IMR-90 (cell line): ENCODE data around the gene ANGPT4. TPM values are rescaled to one million over a fixed set of nuclear protein-coding genes. Genes with fewer than 3 reads are reported as not detected.

ENCODE experiments used
- ATAC-seq: fragments of 200-7000 bp; cut with Tn5 transposase; 2 replicates; pipeline ENCODE4 v1.9.1; 2020; ENCODE audit warnings: low read depth, mild to moderate bottlenecking, moderate library complexity
- BruUV-seq: library from RNA; stranded (reverse); fragments of 400-500 nt; replicated peaks from 2 replicates; lab custom pipeline; 2021; lab: Mats Ljungman, UMichigan
- CTCF ChIA-PET: fragments of 300-600 bp; formaldehyde crosslinking; extraction: SDS; loops from one replicate; lab custom pipeline; 2021; ENCODE audit warnings: antibody characterized with exemption; lab: Yijun Ruan, JAX
- POLR2A ChIA-PET: fragments of 300-600 bp; sonication (Branson Sonifier 250); formaldehyde crosslinking; loops from one replicate; lab custom pipeline; 2022; ENCODE audit warnings: antibody characterized with exemption; ENCODE audit not compliant: unreplicated experiment; lab: Charles Lee
- DNase-seq: peaks from one replicate; pipeline ENCODE4 v3.0.0; 2013
- H2AFZ ChIP-seq: replicated peaks from 2 replicates; pipeline ENCODE3; 2013; ENCODE audit warnings: low read length, mild to moderate bottlenecking; ENCODE audit not compliant: poor library complexity
- H2AK5ac ChIP-seq: 2 replicates; pipeline ENCODE4 v1.6.1; 2013; ENCODE audit warnings: low read depth, low read length, inconsistent platforms
- H2AK9ac ChIP-seq: replicated peaks from 2 replicates; pipeline ENCODE3; 2013; ENCODE audit warnings: mild to moderate bottlenecking, low read depth, low read length, moderate library complexity; ENCODE audit not compliant: poor library complexity
- H2BK120ac ChIP-seq: 2 replicates; pipeline ENCODE4 v1.6.1; 2013; ENCODE audit warnings: low read depth, low read length, inconsistent platforms
- H2BK15ac ChIP-seq: 3 replicates; pipeline ENCODE4 v1.6.1; 2013; ENCODE audit warnings: low read depth, low read length, inconsistent platforms
- H2BK20ac ChIP-seq: 2 replicates; pipeline ENCODE4 v1.6.1; 2013; ENCODE audit warnings: low read depth, mild to moderate bottlenecking, inconsistent platforms, low read length, moderate library complexity
- H2BK5ac ChIP-seq: 2 replicates; pipeline ENCODE4 v1.6.1; 2013; ENCODE audit warnings: mild to moderate bottlenecking, low read depth, low read length, inconsistent platforms; ENCODE audit not compliant: poor library complexity, severe bottlenecking
- H3K14ac ChIP-seq: replicated peaks from 2 replicates; pipeline ENCODE4 v1.6.1; 2013; ENCODE audit warnings: low read depth, low read length, inconsistent platforms
- H3K18ac ChIP-seq: 2 replicates; pipeline ENCODE4 v1.6.1; 2013; ENCODE audit warnings: low read depth, low read length, control low read depth
- H3K23ac ChIP-seq: 2 replicates; pipeline ENCODE4 v1.6.1; 2013; ENCODE audit warnings: low read depth, low read length, inconsistent platforms
- H3K27ac ChIP-seq: 2 replicates; pipeline ENCODE4 v1.5.1; 2013; ENCODE audit warnings: mild to moderate bottlenecking, control low read depth, low read length; ENCODE audit not compliant: insufficient read depth
- H3K27me3 ChIP-seq: 2 replicates; pipeline ENCODE4 v1.6.1; 2013; ENCODE audit warnings: low read length; ENCODE audit not compliant: control insufficient read depth, insufficient read depth
- H3K36me3 ChIP-seq: 2 replicates; pipeline ENCODE4 v1.6.1; 2013; ENCODE audit warnings: low read length, mixed read lengths; ENCODE audit not compliant: control insufficient read depth, insufficient read depth
- H3K4ac ChIP-seq: 2 replicates; pipeline ENCODE4 v1.6.1; 2013; ENCODE audit warnings: low read depth, low read length, inconsistent platforms
- H3K4me1 ChIP-seq: 2 replicates; pipeline ENCODE4 v1.6.1; 2013; ENCODE audit warnings: low read length, mixed read lengths; ENCODE audit not compliant: control insufficient read depth, insufficient read depth
- H3K4me2 ChIP-seq: 2 replicates; pipeline ENCODE4 v1.6.1; 2013; ENCODE audit warnings: low read depth, mild to moderate bottlenecking, control low read depth, low read length, moderate library complexity
- H3K4me3 ChIP-seq: 2 replicates; pipeline ENCODE4 v1.5.1; 2013; ENCODE audit warnings: low read depth, mild to moderate bottlenecking, control low read depth, low read length, moderate library complexity; ENCODE audit not compliant: insufficient read depth
- H3K56ac ChIP-seq: 2 replicates; pipeline ENCODE4 v1.6.1; 2013; ENCODE audit warnings: low read length, inconsistent platforms; ENCODE audit not compliant: insufficient read depth; ENCODE audit errors: extremely low read depth
- H3K79me1 ChIP-seq, 2 experiments: 2 replicates each; pipeline ENCODE4 v1.6.1; 2013; ENCODE audit warnings: low read length in 2 of 2, inconsistent platforms in 1 of 2, low read depth in 1 of 2
- H3K9ac ChIP-seq: 2 replicates; pipeline ENCODE4 v1.6.1; 2013; ENCODE audit warnings: low read depth, low read length, control low read depth
- H3K9me1 ChIP-seq: 2 replicates; pipeline ENCODE4 v1.6.1; 2013; ENCODE audit warnings: low read length, inconsistent platforms; ENCODE audit not compliant: insufficient read depth
- H3K9me3 ChIP-seq: 2 replicates; pipeline ENCODE4 v1.6.1; 2013; ENCODE audit warnings: low read length; ENCODE audit not compliant: control insufficient read depth, insufficient read depth
- H4K20me1 ChIP-seq: 2 replicates; pipeline ENCODE4 v1.6.1; 2013; ENCODE audit warnings: low read length, inconsistent platforms; ENCODE audit not compliant: insufficient read depth
- H4K5ac ChIP-seq: 2 replicates; pipeline ENCODE4 v1.6.1; 2013; ENCODE audit warnings: mild to moderate bottlenecking, low read depth, low read length, control low read depth
- H4K8ac ChIP-seq, 2 experiments: 2 replicates each; pipeline ENCODE4 v1.6.1; 2013; ENCODE audit warnings: low read depth in 2 of 2, low read length in 2 of 2, control low read depth in 1 of 2, inconsistent platforms in 1 of 2
- H4K91ac ChIP-seq: 2 replicates; pipeline ENCODE4 v1.6.1; 2013; ENCODE audit warnings: low read depth, low read length, inconsistent platforms; ENCODE audit not compliant: insufficient read depth
- BHLHE40 ChIP-seq: fragments of 150-350 bp; IDR thresholded peaks from 2 replicates; pipeline ENCODE4 v1.6.1; 2016; ENCODE audit warnings: mild to moderate bottlenecking, low read depth, low read length
- CEBPB ChIP-seq: IDR thresholded peaks from 2 replicates; pipeline ENCODE4 v1.6.1; 2012; ENCODE audit warnings: low read depth, low read length, improper control_type of control experiment
- CHD1 ChIP-seq: IDR thresholded peaks from 2 replicates; pipeline ENCODE4 v1.6.1; 2012; ENCODE audit warnings: low read depth, low read length, improper control_type of control experiment
- FOS ChIP-seq: fragments of 150-350 bp; IDR thresholded peaks from 2 replicates; pipeline ENCODE4 v1.6.1; 2016; ENCODE audit warnings: low read depth, low read length
- MAFK ChIP-seq: IDR thresholded peaks from 2 replicates; pipeline ENCODE4 v1.6.1; 2012; ENCODE audit warnings: low read depth, low read length, improper control_type of control experiment
- MAZ ChIP-seq: IDR thresholded peaks from 2 replicates; pipeline ENCODE4 v1.6.1; 2012; ENCODE audit warnings: low read depth, mild to moderate bottlenecking, low read length, improper control_type of control experiment, moderate library complexity, borderline replicate concordance
- MXI1 ChIP-seq: IDR thresholded peaks from 2 replicates; pipeline ENCODE4 v1.6.1; 2012; ENCODE audit warnings: low read depth, mild to moderate bottlenecking, low read length, moderate library complexity, borderline replicate concordance
- NFE2L2 ChIP-seq: fragments of 150-350 bp; IDR thresholded peaks from 2 replicates; pipeline ENCODE4 v1.6.1; 2016; ENCODE audit warnings: low read depth, mild to moderate bottlenecking, low read length
- POLR2A ChIP-seq: IDR thresholded peaks from 2 replicates; pipeline ENCODE4 v1.6.1; 2012; ENCODE audit warnings: mild to moderate bottlenecking, low read depth, low read length
- RAD21 ChIP-seq: IDR thresholded peaks from 2 replicates; pipeline ENCODE4 v1.6.1; 2012; ENCODE audit warnings: low read length, improper control_type of control experiment
- RCOR1 ChIP-seq: IDR thresholded peaks from 2 replicates; pipeline ENCODE4 v1.6.1; 2012; ENCODE audit warnings: mild to moderate bottlenecking, low read length, improper control_type of control experiment; ENCODE audit not compliant: insufficient replicate concordance
- RFX5 ChIP-seq: IDR thresholded peaks from 2 replicates; pipeline ENCODE4 v1.8.0; 2012; ENCODE audit warnings: low read depth, mild to moderate bottlenecking, low read length, moderate library complexity
- SMC3 ChIP-seq: fragments of 150-350 bp; IDR thresholded peaks from 2 replicates; pipeline ENCODE4 v1.6.1; 2016; ENCODE audit warnings: low read depth, mild to moderate bottlenecking, antibody characterized with exemption, low read length, moderate library complexity
- WGBS, 2 experiments: methylation state at CpG; one replicate each; pipeline versions ENCODE4 v1.1.5 to v1.1.7; 2013; ENCODE audit warnings: missing lambda C conversion rate in 2 of 2; ENCODE audit not compliant: insufficient read length in 1 of 2; ENCODE audit errors: extremely low coverage in 2 of 2; 5-methylcytosine and 5-hydroxymethylcytosine counted together
- dilution Hi-C: fragments of 300-500 bp; cut with HindIII; formaldehyde crosslinking; loops from one replicate; pipeline ENCODE4 v1.14.3; 2018; ENCODE audit warnings: low sequenced_read_pairs; ENCODE audit not compliant: unreplicated experiment
- in situ Hi-C: fragments of 300-500 bp; cut with MboI; formaldehyde crosslinking; loops from 3 replicates; pipeline ENCODE4 v1.14.3; 2019; ENCODE audit warnings: low sequenced_read_pairs, inconsistent platforms, mixed read lengths
- intact Hi-C: fragments of 100-400 bp; cut with micrococcal nuclease; formaldehyde crosslinking; loops from 2 replicates; pipeline ENCODE4 v1.10.0; 2022
- polyA plus RNA-seq, 3 experiments: library from polyadenylated mRNA; depleted of rRNA; stranded (reverse); fragments of >200 nt; gene quantifications; 2 replicates each; pipeline ENCODE4 v1.2.3, GENCODE V29; 2012; ENCODE audit warnings: low replicate concordance in 1 of 3
- total RNA-seq: library from RNA; depleted of rRNA; stranded (reverse); fragments of >200 nt; gene quantifications from 2 replicates; pipeline ENCODE4 v1.2.3, GENCODE V29; 2012
- TF ChIP-seq, protein P1 (sequence below): conservative IDR thresholded peaks from 2 replicates; pipeline ENCODE4 v1.5.1; 2012; ENCODE audit warnings: mild to moderate bottlenecking, low read depth, low read length, improper control_type of control experiment
- TF ChIP-seq, protein P2 (sequence below): fragments of 150-350 bp; IDR thresholded peaks from 2 replicates; pipeline ENCODE4 v1.6.1; 2017; ENCODE audit warnings: mild to moderate bottlenecking, antibody characterized with exemption, low read length, low read depth
- TF ChIP-seq, protein P3 (sequence below): fragments of 150-350 bp; IDR thresholded peaks from 2 replicates; pipeline ENCODE4 v1.6.1; 2016; ENCODE audit warnings: low read depth, mild to moderate bottlenecking, low read length, moderate library complexity, borderline replicate concordance

ANGPT4 gene
- total and polyA plus RNA-seq, 2 of the 4 experiments (the other 2 are of a cell fraction) = not detected

DNA sequence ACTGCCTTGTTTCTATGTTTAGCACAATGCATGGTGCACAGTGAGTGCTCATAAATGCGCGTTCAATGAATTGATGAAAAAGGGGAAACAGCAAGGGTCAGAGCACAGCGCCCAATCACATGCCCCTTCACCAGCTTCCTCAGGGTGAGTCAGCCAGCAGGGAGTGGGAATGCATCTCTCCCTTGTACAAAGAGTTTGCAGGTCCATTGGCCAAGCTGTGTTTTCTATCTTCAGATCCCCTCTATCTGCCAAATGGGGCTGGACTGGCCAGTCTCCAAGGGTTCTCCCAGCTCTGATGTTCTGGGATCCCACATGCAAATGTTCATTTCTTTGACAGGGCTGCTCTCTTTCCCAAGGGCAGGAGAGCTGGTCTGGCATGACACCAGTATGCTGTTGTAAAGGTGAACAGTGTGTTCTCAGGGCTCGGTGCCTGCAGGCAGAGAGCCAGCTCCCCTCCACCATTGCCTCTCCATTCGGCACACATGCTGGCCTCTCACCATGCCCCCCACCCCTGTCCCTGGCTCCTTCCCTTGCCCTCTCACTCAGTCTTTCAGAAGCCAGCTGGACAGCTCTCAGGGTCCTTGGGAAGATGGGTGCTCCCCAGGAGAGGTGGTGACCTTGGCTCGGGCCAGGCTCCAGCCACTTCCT, 25.0 kb downstream of the ANGPT4 start:
- ChIA-PET POLR2A (no interaction called here), CTCF (no interaction called here)
- dilution Hi-C loops (no loop called here), in situ Hi-C loops (no loop called here), intact Hi-C loops (no loop called here)
- DNase-seq (no peak), ATAC-seq (no peak)
- H3K36me3 ChIP-seq = no peaks in the 10 kb centered on the region
- H3K4me1 ChIP-seq = no peaks in the 10 kb centered on the region
- H3K27me3 ChIP-seq = peaks cover 9% of the 10 kb centered on the region; the same call in 1 of the 2 replicates
- H2BK5ac ChIP-seq = no peak overlapping the region
- no peak overlapping the region for H2BK15ac ChIP-seq
- H4K91ac ChIP-seq = no peak overlapping the region
- no peaks in the 10 kb centered on the region for H3K79me1 ChIP-seq
- no peaks in the 10 kb centered on the region for H3K9me3 ChIP-seq
- no TSS peak for BruUV-seq
- no peak overlapping the region for H3K4ac ChIP-seq
- H3K4me3 ChIP-seq = no peak overlapping the region
- no peak overlapping the region for H2AK5ac ChIP-seq
- no peak overlapping the region for H3K56ac ChIP-seq
- no peak overlapping the region for H2AFZ ChIP-seq
- WGBS, 2 experiments = no CpG with 5 or more reads among the region's 6 CpGs
- no peak overlapping the region for H3K23ac ChIP-seq
- no peak for TF ChIP-seq RFX5
- TF ChIP-seq, protein P1, sequence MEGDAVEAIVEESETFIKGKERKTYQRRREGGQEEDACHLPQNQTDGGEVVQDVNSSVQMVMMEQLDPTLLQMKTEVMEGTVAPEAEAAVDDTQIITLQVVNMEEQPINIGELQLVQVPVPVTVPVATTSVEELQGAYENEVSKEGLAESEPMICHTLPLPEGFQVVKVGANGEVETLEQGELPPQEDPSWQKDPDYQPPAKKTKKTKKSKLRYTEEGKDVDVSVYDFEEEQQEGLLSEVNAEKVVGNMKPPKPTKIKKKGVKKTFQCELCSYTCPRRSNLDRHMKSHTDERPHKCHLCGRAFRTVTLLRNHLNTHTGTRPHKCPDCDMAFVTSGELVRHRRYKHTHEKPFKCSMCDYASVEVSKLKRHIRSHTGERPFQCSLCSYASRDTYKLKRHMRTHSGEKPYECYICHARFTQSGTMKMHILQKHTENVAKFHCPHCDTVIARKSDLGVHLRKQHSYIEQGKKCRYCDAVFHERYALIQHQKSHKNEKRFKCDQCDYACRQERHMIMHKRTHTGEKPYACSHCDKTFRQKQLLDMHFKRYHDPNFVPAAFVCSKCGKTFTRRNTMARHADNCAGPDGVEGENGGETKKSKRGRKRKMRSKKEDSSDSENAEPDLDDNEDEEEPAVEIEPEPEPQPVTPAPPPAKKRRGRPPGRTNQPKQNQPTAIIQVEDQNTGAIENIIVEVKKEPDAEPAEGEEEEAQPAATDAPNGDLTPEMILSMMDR = no peak
- TF ChIP-seq, protein P2, sequence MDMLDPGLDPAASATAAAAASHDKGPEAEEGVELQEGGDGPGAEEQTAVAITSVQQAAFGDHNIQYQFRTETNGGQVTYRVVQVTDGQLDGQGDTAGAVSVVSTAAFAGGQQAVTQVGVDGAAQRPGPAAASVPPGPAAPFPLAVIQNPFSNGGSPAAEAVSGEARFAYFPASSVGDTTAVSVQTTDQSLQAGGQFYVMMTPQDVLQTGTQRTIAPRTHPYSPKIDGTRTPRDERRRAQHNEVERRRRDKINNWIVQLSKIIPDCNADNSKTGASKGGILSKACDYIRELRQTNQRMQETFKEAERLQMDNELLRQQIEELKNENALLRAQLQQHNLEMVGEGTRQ = no peak
- TF ChIP-seq, protein P3, sequence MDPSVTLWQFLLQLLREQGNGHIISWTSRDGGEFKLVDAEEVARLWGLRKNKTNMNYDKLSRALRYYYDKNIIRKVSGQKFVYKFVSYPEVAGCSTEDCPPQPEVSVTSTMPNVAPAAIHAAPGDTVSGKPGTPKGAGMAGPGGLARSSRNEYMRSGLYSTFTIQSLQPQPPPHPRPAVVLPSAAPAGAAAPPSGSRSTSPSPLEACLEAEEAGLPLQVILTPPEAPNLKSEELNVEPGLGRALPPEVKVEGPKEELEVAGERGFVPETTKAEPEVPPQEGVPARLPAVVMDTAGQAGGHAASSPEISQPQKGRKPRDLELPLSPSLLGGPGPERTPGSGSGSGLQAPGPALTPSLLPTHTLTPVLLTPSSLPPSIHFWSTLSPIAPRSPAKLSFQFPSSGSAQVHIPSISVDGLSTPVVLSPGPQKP = no peak
- no peak for TF ChIP-seq SMC3
- TF ChIP-seq CHD1 = no peak
- TF ChIP-seq MAFK = no peak
- TF ChIP-seq NFE2L2 = no peak
- no peak for TF ChIP-seq MAZ
- no peak for TF ChIP-seq RAD21
- no peak for TF ChIP-seq CEBPB
- no peak for TF ChIP-seq RCOR1
- no peak for TF ChIP-seq POLR2A
- no peak for TF ChIP-seq MXI1
- TF ChIP-seq FOS = no peak
- TF ChIP-seq BHLHE40 = no peak
- no peak overlapping the region for H3K27ac ChIP-seq
- H3K9me1 ChIP-seq = no peaks in the 10 kb centered on the region
- no peak overlapping the region for H3K18ac ChIP-seq
- no peak overlapping the region for H2BK120ac ChIP-seq
- H2BK20ac ChIP-seq = no peak overlapping the region
- H3K14ac ChIP-seq = no peak overlapping the region
- H2AK9ac ChIP-seq = no peak overlapping the region
- H4K5ac ChIP-seq = no peak overlapping the region
- H4K20me1 ChIP-seq = no peaks in the 10 kb centered on the region
- no peak overlapping the region for H3K4me2 ChIP-seq
- no peak overlapping the region for H4K8ac ChIP-seq
- H3K9ac ChIP-seq = no peak overlapping the region
